Measurements from ENCODE around the gene BICC1. TPM values are rescaled to one million over a fixed set of nuclear protein-coding genes. Genes with fewer than 3 reads are reported as not detected.
"Not testable (repeated sequence)": the region's sequence is repeated elsewhere in the genome, so short reads cannot be mapped to it uniquely, and the experiment has no call there.

The BICC1 gene
- total and polyA plus RNA-seq, 4 donors = 0.82 to 6.1 (median 4.5) TPM

DNA sequence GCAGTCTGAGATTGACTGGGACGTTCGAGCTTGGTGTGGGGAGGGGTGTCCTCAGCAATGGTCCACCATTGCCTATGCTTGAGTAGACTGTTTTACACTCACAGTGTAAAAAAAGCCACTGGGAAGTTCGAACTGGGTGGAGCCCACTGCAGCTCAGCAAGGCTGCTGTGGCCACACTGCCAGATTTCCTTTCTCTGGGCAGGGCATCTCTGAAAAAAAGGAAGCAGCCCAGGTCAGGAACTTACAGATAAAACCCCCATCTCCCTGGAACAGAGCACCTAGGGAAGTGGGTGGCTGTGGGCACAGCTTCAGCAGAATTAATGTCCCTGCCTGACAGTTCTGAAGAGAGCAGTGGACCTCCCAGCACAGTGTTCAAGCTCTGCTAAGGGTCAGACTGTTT, 80.3 kb downstream of the BICC1 start:
- H3K36me3 ChIP-seq (ENCODE audit: control insufficient read depth in 4 of 4, insufficient read depth in 3 of 4, low read depth in 1 of 4, low read length in 3 of 4) = no peaks in the 10 kb centered on the region
- no peak overlapping the region for H3K9ac ChIP-seq (ENCODE audit: low read depth in 1 of 2, low read length in 2 of 2)
- no peaks in the 10 kb centered on the region for H3K27me3 ChIP-seq (ENCODE audit: control insufficient read depth in 4 of 4, insufficient read depth in 4 of 4, low read length in 3 of 4)
- no peaks in the 10 kb centered on the region for H3K4me1 ChIP-seq (ENCODE audit: control insufficient read depth in 4 of 4, insufficient read depth in 4 of 4, low read length in 3 of 4)
- no peaks in the 10 kb centered on the region for H3K9me3 ChIP-seq (ENCODE audit: control insufficient read depth in 4 of 4, low read length in 3 of 4)
- no peak overlapping the region for H3K4me3 ChIP-seq (ENCODE audit: low read depth in 1 of 3, low read length in 3 of 3)
- TF ChIP-seq SP1 (IDR thresholded peaks at IDR 0.05) (no peak), FOXA1 (IDR thresholded peaks at IDR 0.05) (no peak), TAF1 (conservative IDR thresholded peaks at IDR 0.05) (no peak), RAD21 (IDR thresholded peaks at IDR 0.05) (no peak), EGR1 (IDR thresholded peaks at IDR 0.05; ENCODE audit: low read depth in 2 of 2) (no peak), NR2F2 (IDR thresholded peaks at IDR 0.05) (no peak), FOXA2 (IDR thresholded peaks at IDR 0.05) (no peak), GABPA (IDR thresholded peaks at IDR 0.05 in 1 of 2, conservative IDR thresholded peaks at IDR 0.05 in 1 of 2) (no peak), RXRA (IDR thresholded peaks at IDR 0.05) (no peak), HNF4A (conservative IDR thresholded peaks at IDR 0.05) (no peak), HNF4G (IDR thresholded peaks at IDR 0.05) (no peak), YY1 (IDR thresholded peaks at IDR 0.05) (no peak), JUND (IDR thresholded peaks at IDR 0.05) (no peak)
- TF ChIP-seq, protein P1, sequence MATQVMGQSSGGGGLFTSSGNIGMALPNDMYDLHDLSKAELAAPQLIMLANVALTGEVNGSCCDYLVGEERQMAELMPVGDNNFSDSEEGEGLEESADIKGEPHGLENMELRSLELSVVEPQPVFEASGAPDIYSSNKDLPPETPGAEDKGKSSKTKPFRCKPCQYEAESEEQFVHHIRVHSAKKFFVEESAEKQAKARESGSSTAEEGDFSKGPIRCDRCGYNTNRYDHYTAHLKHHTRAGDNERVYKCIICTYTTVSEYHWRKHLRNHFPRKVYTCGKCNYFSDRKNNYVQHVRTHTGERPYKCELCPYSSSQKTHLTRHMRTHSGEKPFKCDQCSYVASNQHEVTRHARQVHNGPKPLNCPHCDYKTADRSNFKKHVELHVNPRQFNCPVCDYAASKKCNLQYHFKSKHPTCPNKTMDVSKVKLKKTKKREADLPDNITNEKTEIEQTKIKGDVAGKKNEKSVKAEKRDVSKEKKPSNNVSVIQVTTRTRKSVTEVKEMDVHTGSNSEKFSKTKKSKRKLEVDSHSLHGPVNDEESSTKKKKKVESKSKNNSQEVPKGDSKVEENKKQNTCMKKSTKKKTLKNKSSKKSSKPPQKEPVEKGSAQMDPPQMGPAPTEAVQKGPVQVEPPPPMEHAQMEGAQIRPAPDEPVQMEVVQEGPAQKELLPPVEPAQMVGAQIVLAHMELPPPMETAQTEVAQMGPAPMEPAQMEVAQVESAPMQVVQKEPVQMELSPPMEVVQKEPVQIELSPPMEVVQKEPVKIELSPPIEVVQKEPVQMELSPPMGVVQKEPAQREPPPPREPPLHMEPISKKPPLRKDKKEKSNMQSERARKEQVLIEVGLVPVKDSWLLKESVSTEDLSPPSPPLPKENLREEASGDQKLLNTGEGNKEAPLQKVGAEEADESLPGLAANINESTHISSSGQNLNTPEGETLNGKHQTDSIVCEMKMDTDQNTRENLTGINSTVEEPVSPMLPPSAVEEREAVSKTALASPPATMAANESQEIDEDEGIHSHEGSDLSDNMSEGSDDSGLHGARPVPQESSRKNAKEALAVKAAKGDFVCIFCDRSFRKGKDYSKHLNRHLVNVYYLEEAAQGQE (IDR thresholded peaks at IDR 0.05) = no peak
- TF ChIP-seq, protein P2, sequence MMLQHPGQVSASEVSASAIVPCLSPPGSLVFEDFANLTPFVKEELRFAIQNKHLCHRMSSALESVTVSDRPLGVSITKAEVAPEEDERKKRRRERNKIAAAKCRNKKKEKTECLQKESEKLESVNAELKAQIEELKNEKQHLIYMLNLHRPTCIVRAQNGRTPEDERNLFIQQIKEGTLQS (IDR thresholded peaks at IDR 0.05) = no peak
- TF ChIP-seq, protein P3, sequence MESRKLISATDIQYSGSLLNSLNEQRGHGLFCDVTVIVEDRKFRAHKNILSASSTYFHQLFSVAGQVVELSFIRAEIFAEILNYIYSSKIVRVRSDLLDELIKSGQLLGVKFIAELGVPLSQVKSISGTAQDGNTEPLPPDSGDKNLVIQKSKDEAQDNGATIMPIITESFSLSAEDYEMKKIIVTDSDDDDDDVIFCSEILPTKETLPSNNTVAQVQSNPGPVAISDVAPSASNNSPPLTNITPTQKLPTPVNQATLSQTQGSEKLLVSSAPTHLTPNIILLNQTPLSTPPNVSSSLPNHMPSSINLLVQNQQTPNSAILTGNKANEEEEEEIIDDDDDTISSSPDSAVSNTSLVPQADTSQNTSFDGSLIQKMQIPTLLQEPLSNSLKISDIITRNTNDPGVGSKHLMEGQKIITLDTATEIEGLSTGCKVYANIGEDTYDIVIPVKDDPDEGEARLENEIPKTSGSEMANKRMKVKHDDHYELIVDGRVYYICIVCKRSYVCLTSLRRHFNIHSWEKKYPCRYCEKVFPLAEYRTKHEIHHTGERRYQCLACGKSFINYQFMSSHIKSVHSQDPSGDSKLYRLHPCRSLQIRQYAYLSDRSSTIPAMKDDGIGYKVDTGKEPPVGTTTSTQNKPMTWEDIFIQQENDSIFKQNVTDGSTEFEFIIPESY (IDR thresholded peaks at IDR 0.05) = no peak
- TF ChIP-seq, protein P4, sequence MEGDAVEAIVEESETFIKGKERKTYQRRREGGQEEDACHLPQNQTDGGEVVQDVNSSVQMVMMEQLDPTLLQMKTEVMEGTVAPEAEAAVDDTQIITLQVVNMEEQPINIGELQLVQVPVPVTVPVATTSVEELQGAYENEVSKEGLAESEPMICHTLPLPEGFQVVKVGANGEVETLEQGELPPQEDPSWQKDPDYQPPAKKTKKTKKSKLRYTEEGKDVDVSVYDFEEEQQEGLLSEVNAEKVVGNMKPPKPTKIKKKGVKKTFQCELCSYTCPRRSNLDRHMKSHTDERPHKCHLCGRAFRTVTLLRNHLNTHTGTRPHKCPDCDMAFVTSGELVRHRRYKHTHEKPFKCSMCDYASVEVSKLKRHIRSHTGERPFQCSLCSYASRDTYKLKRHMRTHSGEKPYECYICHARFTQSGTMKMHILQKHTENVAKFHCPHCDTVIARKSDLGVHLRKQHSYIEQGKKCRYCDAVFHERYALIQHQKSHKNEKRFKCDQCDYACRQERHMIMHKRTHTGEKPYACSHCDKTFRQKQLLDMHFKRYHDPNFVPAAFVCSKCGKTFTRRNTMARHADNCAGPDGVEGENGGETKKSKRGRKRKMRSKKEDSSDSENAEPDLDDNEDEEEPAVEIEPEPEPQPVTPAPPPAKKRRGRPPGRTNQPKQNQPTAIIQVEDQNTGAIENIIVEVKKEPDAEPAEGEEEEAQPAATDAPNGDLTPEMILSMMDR (IDR thresholded peaks at IDR 0.05; ENCODE audit: low read depth, low read length, missing input control) = no peak
- TF ChIP-seq, protein P5, sequence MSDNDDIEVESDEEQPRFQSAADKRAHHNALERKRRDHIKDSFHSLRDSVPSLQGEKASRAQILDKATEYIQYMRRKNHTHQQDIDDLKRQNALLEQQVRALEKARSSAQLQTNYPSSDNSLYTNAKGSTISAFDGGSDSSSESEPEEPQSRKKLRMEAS (IDR thresholded peaks at IDR 0.05) = no peak
- WGBS = 63% methylated on average over 3 of the region's 3 CpGs
- no peak overlapping the region for H3K27ac ChIP-seq (ENCODE audit: low read depth in 1 of 2, low read length in 2 of 2)
- DNase-seq (ENCODE audit: low spot score) = no peak

DNA sequence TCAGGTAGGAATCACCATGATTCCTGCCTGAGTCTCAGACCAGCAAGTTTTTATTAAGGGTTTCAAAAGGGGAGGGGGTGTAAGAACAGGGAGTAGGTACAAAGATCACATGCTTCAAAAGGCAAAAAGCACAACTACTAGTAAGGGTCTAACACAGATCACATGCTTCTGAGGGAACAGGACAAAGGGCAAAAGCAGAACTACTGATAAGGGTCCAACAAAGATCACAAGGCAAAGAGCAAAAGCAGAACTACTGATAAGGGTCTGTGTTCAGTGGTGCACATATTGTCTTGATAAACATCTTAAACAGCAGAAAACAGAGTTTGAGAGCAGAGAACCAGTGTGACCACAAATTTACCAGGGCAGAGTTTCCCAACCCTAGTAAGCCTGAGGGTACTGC, 84.5 kb downstream of the BICC1 start:
- H3K9ac ChIP-seq (ENCODE audit: low read depth in 1 of 2, low read length in 2 of 2); H3K27ac ChIP-seq (ENCODE audit: low read depth in 1 of 2, low read length in 2 of 2); H3K9me3 ChIP-seq (ENCODE audit: control insufficient read depth in 4 of 4, low read length in 3 of 4); H3K4me3 ChIP-seq (ENCODE audit: low read depth in 1 of 3, low read length in 3 of 3); H3K4me1 ChIP-seq (ENCODE audit: control insufficient read depth in 4 of 4, insufficient read depth in 4 of 4, low read length in 3 of 4); DNase-seq (ENCODE audit: low spot score); H3K36me3 ChIP-seq (ENCODE audit: control insufficient read depth in 4 of 4, insufficient read depth in 3 of 4, low read depth in 1 of 4, low read length in 3 of 4); H3K27me3 ChIP-seq (ENCODE audit: control insufficient read depth in 4 of 4, insufficient read depth in 4 of 4, low read length in 3 of 4): not testable (repeated sequence)

All from liver (tissue), 9 donors.